Stimulated activated naive CD8-positive, alpha-beta T cell treated with anti-CD3 and anti-CD28 coated beads, Interleukin-15, Interleukin-2, amounts not matched to agents 100 U/mL and 50 U/mL, for 24 hours (primary cell): ENCODE results near the gene CMSS1.

Experiments
- ATAC-seq: fragments of 150-1000 bp; cut with Tn5 transposase; one replicate; pipeline ENCODE4 v1.10.0; 2021
- DNase-seq: peaks from one replicate; pipeline ENCODE4 v3.0.0; 2021

The CMSS1 gene

GRCh38 chr3:99817437-99818240, at the start of gene CMSS1:
Gene CMSS1 (plus strand): TSS chr3:99817862.
- ATAC-seq (peak; percentile 95), DNase-seq (peak; percentile 98)

GRCh38 chr3:99768126-99768525, 49.5 kb upstream of the CMSS1 start:
- DNase-seq (no peak), ATAC-seq (no peak)

GRCh38 chr3:99768808-99769501, 48.7 kb upstream of the CMSS1 start:
- ATAC-seq: no peak
- no peak for DNase-seq

- no peak for ATAC-seq
- DNase-seq: no peak
Observed at GRCh38 chr3:99772171-99772570, 45.5 kb upstream of the CMSS1 start.

- ATAC-seq (no peak), DNase-seq (no peak)
Observed at GRCh38 chr3:99772671-99773070, 45.0 kb upstream of the CMSS1 start.

GRCh38 chr3:99774467-99774866, 43.2 kb upstream of the CMSS1 start:
- ATAC-seq (peak; percentile 57), DNase-seq (no peak)

GRCh38 chr3:99776516-99777209, 41.0 kb upstream of the CMSS1 start:
- ATAC-seq: no peak
- DNase-seq: no peak

GRCh38 chr3:99777210-99777549, 40.5 kb upstream of the CMSS1 start:
- DNase-seq (no peak), ATAC-seq (no peak)

GRCh38 chr3:99777708-99778107, 40.0 kb upstream of the CMSS1 start:
- ATAC-seq (no peak), DNase-seq (no peak)

GRCh38 chr3:99780749-99781148, 36.9 kb upstream of the CMSS1 start:
- ATAC-seq (no peak), DNase-seq (no peak)

- ATAC-seq: no peak
Observed at GRCh38 chr3:99781761-99782160, 35.9 kb upstream of the CMSS1 start.

GRCh38 chr3:99783011-99783573, 34.6 kb upstream of the CMSS1 start:
- ATAC-seq (no peak), DNase-seq (no peak)

More at GRCh38 chr3:99781761-99782160, 35.9 kb upstream of the CMSS1 start:
- DNase-seq: no peak

GRCh38 chr3:99789011-99789721, 28.5 kb upstream of the CMSS1 start:
- DNase-seq (no peak), ATAC-seq (peak; percentile 86)

- DNase-seq: no peak
- no peak for ATAC-seq
Observed at GRCh38 chr3:99794485-99794884, 23.2 kb upstream of the CMSS1 start.

- no peak for DNase-seq
- no peak for ATAC-seq
Observed at GRCh38 chr3:99795573-99795972, 22.1 kb upstream of the CMSS1 start.

- ATAC-seq (no peak), DNase-seq (no peak)
Observed at GRCh38 chr3:99799422-99799821, 18.2 kb upstream of the CMSS1 start.

GRCh38 chr3:99803297-99803696, 14.4 kb upstream of the CMSS1 start:
- no peak for ATAC-seq
- DNase-seq: no peak

GRCh38 chr3:99805160-99805559, 12.5 kb upstream of the CMSS1 start:
- DNase-seq (no peak), ATAC-seq (no peak)

- ATAC-seq (peak; percentile 57), DNase-seq (peak; percentile 23)
Observed at GRCh38 chr3:99808163-99808794, 9.4 kb upstream of the CMSS1 start.

- DNase-seq (no peak), ATAC-seq (no peak)
Observed at GRCh38 chr3:99809565-99809964, 8.1 kb upstream of the CMSS1 start.

GRCh38 chr3:99810403-99810802, 7.3 kb upstream of the CMSS1 start:
- ATAC-seq (no peak), DNase-seq (no peak)

GRCh38 chr3:99817047-99817436, 620 bp upstream of the CMSS1 start:
- DNase-seq (peak; percentile 25), ATAC-seq (no peak)
